CD14-positive monocyte (primary cell): Measurements from ENCODE around the gene PUSL1. TPM values are rescaled to one million over a fixed set of nuclear protein-coding genes. Genes with fewer than 3 reads are reported as not detected.

Experiments
- DNase-seq, 3 donors: peaks; one replicate each; pipeline ENCODE4 v3.0.0-alpha.2; 2011 to 2022
- H2AFZ ChIP-seq: 2 replicates; pipeline ENCODE4 v1.6.0; 2012; ENCODE audit warnings: mild to moderate bottlenecking, low read depth, low read length, inconsistent platforms; ENCODE audit not compliant: insufficient read depth, poor library complexity, severe bottlenecking
- H3K27ac ChIP-seq, 2 donors: 1 replicate in 1 of 2; 2 replicates in 1 of 2; pipeline ENCODE4 v1.5.1; 2012 to 2013; ENCODE audit warnings: low read length in 2 of 2, control low read depth in 1 of 2, inconsistent platforms in 1 of 2, low read depth in 1 of 2, mild to moderate bottlenecking in 1 of 2
- H3K27me3 ChIP-seq, 2 donors: one replicate each; pipeline versions ENCODE4 v1.6.0 to v1.6.1; 2011 to 2013; ENCODE audit warnings: low read length in 2 of 2; ENCODE audit not compliant: control insufficient read depth in 2 of 2, insufficient read depth in 2 of 2
- H3K36me3 ChIP-seq, 2 donors: replicated peaks in 1 of 2; 1 replicate in 1 of 2; 2 replicates in 1 of 2; pipeline versions ENCODE4 v1.5.1 to v1.6.1; 2012 to 2013; ENCODE audit warnings: low read length in 2 of 2, control low read depth in 1 of 2, inconsistent platforms in 1 of 2, mild to moderate bottlenecking in 1 of 2; ENCODE audit not compliant: insufficient read depth in 2 of 2, control insufficient read depth in 1 of 2
- H3K4me1 ChIP-seq, 2 donors: 1 replicate in 1 of 2; 2 replicates in 1 of 2; pipeline versions ENCODE4 v1.5.1 to v1.6.1; 2012 to 2013; ENCODE audit warnings: low read length in 2 of 2, control low read depth in 1 of 2, inconsistent platforms in 1 of 2, mild to moderate bottlenecking in 1 of 2, moderate library complexity in 1 of 2; ENCODE audit not compliant: insufficient read depth in 2 of 2, control insufficient read depth in 1 of 2
- H3K4me2 ChIP-seq: replicated peaks from 2 replicates; pipeline ENCODE3; 2012; ENCODE audit warnings: low read length, moderate library complexity, mild to moderate bottlenecking; ENCODE audit not compliant: poor library complexity, severe bottlenecking; ENCODE audit errors: extremely low read depth
- H3K4me3 ChIP-seq, 3 experiments: fragments of 200-600 bp in 1 of 3; sonication (generic) in 1 of 3; replicated peaks in 1 of 3; 1 replicate in 2 of 3; 2 replicates in 1 of 3; pipeline ENCODE4 v1.5.1; 2011 to 2013; ENCODE audit warnings: low read length in 3 of 3, mild to moderate bottlenecking in 3 of 3, control low read depth in 2 of 3, low read depth in 2 of 3, inconsistent platforms in 1 of 3, moderate library complexity in 1 of 3
- H3K79me2 ChIP-seq: 2 replicates; pipeline ENCODE4 v1.6.0; 2012; ENCODE audit warnings: mild to moderate bottlenecking, control low read depth, inconsistent platforms, low read length, moderate library complexity; ENCODE audit not compliant: insufficient read depth
- H3K9ac ChIP-seq: 2 replicates; pipeline ENCODE4 v1.6.0; 2017; ENCODE audit warnings: low read length, mild to moderate bottlenecking; ENCODE audit not compliant: insufficient read depth, poor library complexity, severe bottlenecking
- H3K9me3 ChIP-seq, 2 donors: replicated peaks in 1 of 2; 1 replicate in 1 of 2; 2 replicates in 1 of 2; pipeline versions ENCODE4 v1.5.1 to v1.6.1; 2012 to 2013; ENCODE audit warnings: low read length in 2 of 2, control low read depth in 1 of 2; ENCODE audit not compliant: control insufficient read depth in 1 of 2, insufficient read depth in 1 of 2
- H4K20me1 ChIP-seq: 2 replicates; pipeline ENCODE4 v1.6.0; 2012; ENCODE audit warnings: mild to moderate bottlenecking, low read length, control low read depth, moderate library complexity; ENCODE audit not compliant: insufficient read depth
- H3K27ac Mint-ChIP-seq, 7 donors: one replicate each; pipeline ENCODE4 v1.8.0; 2020; ENCODE audit warnings: mild to moderate bottlenecking in 7 of 7, mixed read lengths in 7 of 7, moderate library complexity in 6 of 7, inconsistent platforms in 2 of 7
- H3K27me3 Mint-ChIP-seq, 3 donors: one replicate each; pipeline ENCODE4 v1.8.0; 2021 to 2022; ENCODE audit warnings: low read depth in 3 of 3, mild to moderate bottlenecking in 3 of 3, mixed read lengths in 3 of 3, moderate library complexity in 3 of 3, inconsistent platforms in 1 of 3
- H3K36me3 Mint-ChIP-seq, 2 donors: one replicate each; pipeline ENCODE4 v1.8.0; 2020; ENCODE audit warnings: mixed read lengths in 2 of 2, inconsistent platforms in 1 of 2, mild to moderate bottlenecking in 1 of 2
- H3K4me1 Mint-ChIP-seq: one replicate; pipeline ENCODE4 v1.8.0; 2020; ENCODE audit warnings: mild to moderate bottlenecking, mixed read lengths
- H3K4me3 Mint-ChIP-seq, 2 donors: one replicate each; pipeline ENCODE4 v1.8.0; 2020; ENCODE audit warnings: mild to moderate bottlenecking in 2 of 2, mixed read lengths in 2 of 2, moderate library complexity in 1 of 2
- H3K9me3 Mint-ChIP-seq, 7 donors: one replicate each; pipeline ENCODE4 v1.8.0; 2020 to 2022; ENCODE audit warnings: mixed read lengths in 7 of 7, mild to moderate bottlenecking in 6 of 7, moderate library complexity in 6 of 7, inconsistent platforms in 2 of 7
- WGBS: methylation state at CpG from one replicate; pipeline ENCODE4 v1.1.5; 2013; ENCODE audit warnings: missing lambda C conversion rate; ENCODE audit not compliant: insufficient coverage; 5-methylcytosine and 5-hydroxymethylcytosine counted together
- intact Hi-C, 2 donors: fragments of 100-400 bp; cut with micrococcal nuclease; formaldehyde crosslinking; loops; one replicate each; pipeline versions ENCODE4 v1.15.0 to v1.15.1; 2023
- polyA plus RNA-seq, 3 donors: library from polyadenylated mRNA; depleted of rRNA in 1 of 3; unstranded in 2 of 3; stranded (reverse) in 1 of 3; fragments of 300-500 nt in 2 of 3; fragments of >200 nt in 1 of 3; fragmentation: Illumina TruSeq in 2 of 3; gene quantifications; 1 replicate in 2 of 3; 2 replicates in 1 of 3; pipeline ENCODE4 v1.2.3, GENCODE V29; 2012 to 2021
- TF ChIP-seq, protein P1 (sequence below): fragments of 200-600 bp; IDR thresholded peaks from one replicate; pipeline ENCODE4 v1.8.0; 2022; ENCODE audit warnings: antibody characterized with exemption, mild to moderate bottlenecking

PUSL1 gene
- polyA plus RNA-seq, 3 donors, result 13.8 to 27.4 (median 14.8) TPM

DNA sequence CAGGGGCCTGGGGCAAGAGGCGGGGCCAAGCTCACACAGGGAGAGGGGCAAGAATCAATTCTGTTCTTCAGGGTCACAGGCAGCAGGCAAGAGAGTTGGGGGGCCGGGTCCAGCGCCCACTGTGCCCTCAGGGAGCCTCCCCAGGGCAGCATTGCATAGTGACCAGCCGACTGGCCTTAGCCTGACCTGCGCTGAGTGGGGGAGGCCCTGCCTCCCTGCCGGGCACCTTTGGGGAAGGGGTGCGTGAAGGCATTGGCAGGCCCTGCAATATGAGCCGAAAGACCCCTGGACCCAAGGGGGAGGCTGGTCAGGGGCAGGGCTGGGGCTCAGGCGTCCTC lies 16.0 kb upstream of the PUSL1 start:
- no peak overlapping the region for H3K4me3 Mint-ChIP-seq
- intact Hi-C loops, result loop anchor here in 1 of 2 donors (5.0 kb wide), 1 partner anchor 170 kb away; no protein-coding TSS in a partner anchor
- H3K4me1 ChIP-seq, result no peaks in the 10 kb centered on the region
- no peak overlapping the region for H2AFZ ChIP-seq
- no peaks in the 10 kb centered on the region for H3K9me3 ChIP-seq
- 94% methylated on average over 9 of the region's 9 CpGs for WGBS
- H3K27ac ChIP-seq, result no peak overlapping the region
- H3K27me3 ChIP-seq, result no peaks in the 10 kb centered on the region
- no peak overlapping the region for H3K9ac ChIP-seq
- TF ChIP-seq, protein P1, sequence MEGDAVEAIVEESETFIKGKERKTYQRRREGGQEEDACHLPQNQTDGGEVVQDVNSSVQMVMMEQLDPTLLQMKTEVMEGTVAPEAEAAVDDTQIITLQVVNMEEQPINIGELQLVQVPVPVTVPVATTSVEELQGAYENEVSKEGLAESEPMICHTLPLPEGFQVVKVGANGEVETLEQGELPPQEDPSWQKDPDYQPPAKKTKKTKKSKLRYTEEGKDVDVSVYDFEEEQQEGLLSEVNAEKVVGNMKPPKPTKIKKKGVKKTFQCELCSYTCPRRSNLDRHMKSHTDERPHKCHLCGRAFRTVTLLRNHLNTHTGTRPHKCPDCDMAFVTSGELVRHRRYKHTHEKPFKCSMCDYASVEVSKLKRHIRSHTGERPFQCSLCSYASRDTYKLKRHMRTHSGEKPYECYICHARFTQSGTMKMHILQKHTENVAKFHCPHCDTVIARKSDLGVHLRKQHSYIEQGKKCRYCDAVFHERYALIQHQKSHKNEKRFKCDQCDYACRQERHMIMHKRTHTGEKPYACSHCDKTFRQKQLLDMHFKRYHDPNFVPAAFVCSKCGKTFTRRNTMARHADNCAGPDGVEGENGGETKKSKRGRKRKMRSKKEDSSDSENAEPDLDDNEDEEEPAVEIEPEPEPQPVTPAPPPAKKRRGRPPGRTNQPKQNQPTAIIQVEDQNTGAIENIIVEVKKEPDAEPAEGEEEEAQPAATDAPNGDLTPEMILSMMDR, result no peak
- H3K4me2 ChIP-seq, result no peak overlapping the region
- H3K27ac Mint-ChIP-seq, result no peak overlapping the region
- peaks cover 0 to 1% (median 0%) of the 10 kb centered on the region in 3 donors for H3K27me3 Mint-ChIP-seq
- peaks cover 17 to 33% of the 10 kb centered on the region in 2 donors for H3K36me3 ChIP-seq
- no peaks in the 10 kb centered on the region for H3K79me2 ChIP-seq
- H3K9me3 Mint-ChIP-seq, result peaks cover 0 to 10% (median 0%) of the 10 kb centered on the region in 7 donors
- H3K4me1 Mint-ChIP-seq, result no peaks in the 10 kb centered on the region
- no peaks in the 10 kb centered on the region for H4K20me1 ChIP-seq
- no peak for DNase-seq
- H3K36me3 Mint-ChIP-seq, result peaks cover 2 to 14% of the 10 kb centered on the region in 2 donors
- H3K4me3 ChIP-seq, result no peak overlapping the region

DNA sequence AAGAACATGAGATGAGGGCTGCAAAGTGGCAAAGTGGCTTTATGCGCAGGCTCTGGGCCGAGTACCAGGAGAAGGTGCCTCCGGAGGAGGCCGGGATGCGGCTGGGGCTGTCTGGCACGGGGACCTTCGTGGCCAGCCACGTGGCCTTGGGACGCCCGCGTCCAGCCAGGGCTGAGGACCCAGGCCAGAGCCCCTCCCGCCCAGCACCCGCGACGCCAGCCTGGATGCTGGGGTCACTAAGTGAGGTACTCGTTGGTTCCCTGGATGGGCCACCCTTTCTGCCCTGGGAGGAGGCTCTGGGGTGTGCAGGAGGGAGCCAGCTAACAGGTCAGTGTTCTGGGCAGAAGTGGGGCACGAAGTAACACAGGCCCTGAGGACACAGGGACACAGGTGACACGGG lies 15.5 kb upstream of the PUSL1 start:
- Mint-ChIP-seq H3K4me1 (no peaks in the 10 kb centered on the region), H3K9me3 (peaks cover 0 to 10% (median 0%) of the 10 kb centered on the region in 7 donors), H3K4me3 (no peak overlapping the region), H3K27me3 (peaks cover 0 to 1% (median 0%) of the 10 kb centered on the region in 3 donors), H3K36me3 (peaks cover 2 to 14% of the 10 kb centered on the region in 2 donors), H3K27ac (no peak overlapping the region)
- H3K4me3 ChIP-seq, result no peak overlapping the region
- H3K27me3 ChIP-seq, result no peaks in the 10 kb centered on the region
- no peak for DNase-seq
- H3K79me2 ChIP-seq, result no peaks in the 10 kb centered on the region
- no peaks in the 10 kb centered on the region for H3K4me1 ChIP-seq
- no peak overlapping the region for H2AFZ ChIP-seq
- H3K9ac ChIP-seq, result no peak overlapping the region
- no peaks in the 10 kb centered on the region for H4K20me1 ChIP-seq
- no peak overlapping the region for H3K27ac ChIP-seq
- intact Hi-C loops, result loop anchor here in 1 of 2 donors (5.0 kb wide), 1 partner anchor 171 kb away; no protein-coding TSS in a partner anchor
- H3K9me3 ChIP-seq, result no peaks in the 10 kb centered on the region
- WGBS, result 99% methylated on average over 18 of the region's 18 CpGs
- peaks cover 19 to 37% of the 10 kb centered on the region in 2 donors for H3K36me3 ChIP-seq
- no peak overlapping the region for H3K4me2 ChIP-seq
- TF ChIP-seq, protein P1, result no peak
